Upper lobe of left lung (tissue), 6 donors: ENCODE data around the gene RNASEH2B. TPM values are rescaled to one million over a fixed set of nuclear protein-coding genes. Genes with fewer than 3 reads are reported as not detected.

Source experiments
- ATAC-seq, 2 donors: fragments of 200-7000 bp; cut with Tn5 transposase; one replicate each; pipeline ENCODE4 v1.9.1; 2022; ENCODE audit warnings: mild to moderate bottlenecking in 2 of 2, moderate library complexity in 2 of 2; ENCODE audit not compliant: low FRiP score in 2 of 2
- DNase-seq, 2 donors: peaks; one replicate each; pipeline ENCODE4 v3.0.0-alpha.2; 2019 to 2020
- H3K27ac ChIP-seq, 4 donors: fragments of 200-600 bp; sonication (generic); one replicate each; pipeline ENCODE4 v1.5.1; 2016 to 2019
- H3K27me3 ChIP-seq, 4 donors: fragments of 200-600 bp; sonication (generic); one replicate each; pipeline ENCODE4 v1.5.1; 2017 to 2019
- H3K36me3 ChIP-seq, 4 donors: fragments of 200-600 bp; sonication (generic); one replicate each; pipeline ENCODE4 v1.5.1; 2016 to 2019
- H3K4me1 ChIP-seq, 4 donors: fragments of 200-600 bp; sonication (generic); one replicate each; pipeline ENCODE4 v1.5.1; 2018 to 2019
- H3K4me3 ChIP-seq, 4 donors: fragments of 200-600 bp; sonication (generic); one replicate each; pipeline ENCODE4 v1.5.1; 2017 to 2019; ENCODE audit warnings: mild to moderate bottlenecking in 2 of 4, moderate library complexity in 1 of 4
- H3K9me3 ChIP-seq, 4 donors: fragments of 200-600 bp; sonication (generic); one replicate each; pipeline ENCODE4 v1.5.1; 2018 to 2019
- CTCF ChIP-seq, 6 experiments: fragments of 450-650 bp in 4 of 6; fragments of 200-600 bp in 2 of 6; sonication (generic) in 2 of 6; IDR thresholded peaks; one replicate each; pipeline ENCODE4 v1.5.1; 2016 to 2019; ENCODE audit warnings: antibody characterized with exemption in 6 of 6
- EP300 ChIP-seq, 4 donors: sonication (generic); formaldehyde crosslinking; IDR thresholded peaks; one replicate each; pipeline ENCODE4 v1.5.1; 2017; ENCODE audit warnings: antibody characterized with exemption in 4 of 4, control low read depth in 2 of 4
- POLR2A ChIP-seq, 4 donors: fragments of 450-650 bp; IDR thresholded peaks; one replicate each; pipeline ENCODE4 v1.5.1; 2016 to 2017; ENCODE audit warnings: antibody characterized with exemption in 4 of 4, mild to moderate bottlenecking in 2 of 4
- POLR2AphosphoS5 ChIP-seq, 2 donors: sonication (generic); formaldehyde crosslinking; IDR thresholded peaks; one replicate each; pipeline ENCODE4 v1.5.1; 2017; ENCODE audit warnings: antibody characterized with exemption in 2 of 2
- WGBS, 2 donors: methylation state at CpG; one replicate each; pipeline ENCODE4 v1.1.5; 2017 to 2018; 5-methylcytosine and 5-hydroxymethylcytosine counted together
- total RNA-seq, 6 donors: library from RNA; depleted of rRNA in 4 of 6; stranded (reverse); fragments of >200 nt in 4 of 6; gene quantifications; one replicate each; pipeline versions ENCODE4 v1.1.0 to v1.2.1, GENCODE V29; 2016 to 2021
- donor health status: DM: no; HTN: no; CAD: no; lungs with moderate emphysema.
- donor health status: DM: no; HTN: yes; CAD: no; lungs with severe emphysema.

The RNASEH2B gene
- total RNA-seq, 6 donors from 2014 or later: 22.1 to 60.5 (median 38.8) TPM

- no peak for DNase-seq
- no peaks in the 10 kb centered on the region for H3K9me3 ChIP-seq
- H3K27me3 ChIP-seq: no peaks in the 10 kb centered on the region
- no peak for ATAC-seq
- H3K4me1 ChIP-seq: no peaks in the 10 kb centered on the region
- WGBS, 2 donors: 83 to 85% methylated on average over 7 of the region's 7 CpGs
- H3K27ac ChIP-seq: no peak overlapping the region
- H3K36me3 ChIP-seq: no peaks in the 10 kb centered on the region
- TF ChIP-seq POLR2A (IDR thresholded peaks at IDR 0.05): no peak
- TF ChIP-seq EP300 (IDR thresholded peaks at IDR 0.05): no peak
- no peak for TF ChIP-seq CTCF (IDR thresholded peaks at IDR 0.05)
- TF ChIP-seq POLR2AphosphoS5 (IDR thresholded peaks at IDR 0.05): no peak
- H3K4me3 ChIP-seq: no peak overlapping the region
Observed at GRCh38 chr13:50887151-50887550, 22.4 kb upstream of the RNASEH2B start.

DNA sequence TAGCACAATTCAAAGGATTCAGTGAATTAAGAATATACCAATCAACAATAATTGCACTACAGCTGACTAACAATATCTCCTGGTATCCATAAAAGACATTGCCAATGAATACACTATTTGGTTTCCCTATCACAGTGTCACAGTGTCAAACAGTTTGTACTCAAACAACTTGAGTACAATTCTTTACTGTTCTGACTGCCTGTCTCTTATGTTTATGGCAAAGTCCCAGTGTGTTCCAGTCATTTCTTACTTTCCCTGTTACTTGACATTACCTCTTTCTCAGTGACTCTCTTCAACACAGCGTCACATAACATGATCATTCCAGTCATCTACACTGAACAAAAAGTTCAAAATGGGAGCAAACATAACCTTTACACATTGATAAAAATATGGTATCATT is 21.2 kb upstream of the RNASEH2B start:
- TF ChIP-seq CTCF (IDR thresholded peaks at IDR 0.05) (no peak), POLR2A (IDR thresholded peaks at IDR 0.05) (no peak), EP300 (IDR thresholded peaks at IDR 0.05) (no peak), POLR2AphosphoS5 (IDR thresholded peaks at IDR 0.05) (no peak)

DNA sequence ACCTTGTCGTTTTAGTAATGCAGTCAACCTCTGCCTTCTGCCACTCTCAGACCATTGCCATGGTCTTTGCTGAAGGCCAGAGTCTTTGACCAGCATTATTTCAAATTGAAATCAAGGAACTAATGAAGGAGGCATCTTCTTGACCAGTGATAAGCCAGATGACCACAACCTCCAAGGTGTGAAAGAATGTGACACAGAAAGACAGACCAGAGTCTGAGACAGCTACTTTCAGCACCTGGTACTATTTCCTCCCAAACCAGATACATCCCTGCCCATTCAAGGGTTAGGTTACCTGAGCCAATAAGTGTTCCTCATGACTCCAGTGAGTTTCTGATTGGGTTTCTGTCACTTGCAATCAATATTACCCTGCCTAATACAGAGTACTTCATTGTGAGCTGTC is 20.3 kb upstream of the RNASEH2B start:
- no peaks in the 10 kb centered on the region for H3K27me3 ChIP-seq
- no peak overlapping the region for H3K4me3 ChIP-seq
- no peaks in the 10 kb centered on the region for H3K36me3 ChIP-seq
- no peak overlapping the region for H3K27ac ChIP-seq
- TF ChIP-seq EP300 (IDR thresholded peaks at IDR 0.05) (no peak), POLR2A (IDR thresholded peaks at IDR 0.05) (no peak), CTCF (IDR thresholded peaks at IDR 0.05) (no peak), POLR2AphosphoS5 (IDR thresholded peaks at IDR 0.05) (no peak)
- no peak for ATAC-seq
- H3K9me3 ChIP-seq: no peaks in the 10 kb centered on the region
- no peak for DNase-seq
- WGBS, 2 donors: 84 to 95% methylated on average over 1 of the region's 1 CpG
- peaks cover 0 to 8% (median 2%) of the 10 kb centered on the region in 4 donors for H3K4me1 ChIP-seq

More for the DNA sequence above, 21.2 kb upstream of the RNASEH2B start:
- no peak for DNase-seq
- Histone ChIP-seq H3K4me3 (no peak overlapping the region), H3K27me3 (no peaks in the 10 kb centered on the region), H3K27ac (no peak overlapping the region), H3K4me1 (peaks cover 0 to 3% (median 0%) of the 10 kb centered on the region in 4 donors), H3K36me3 (no peaks in the 10 kb centered on the region), H3K9me3 (no peaks in the 10 kb centered on the region)
- WGBS, 2 donors: 90 to 96% methylated on average over 1 of the region's 1 CpG
- ATAC-seq: no peak

DNA sequence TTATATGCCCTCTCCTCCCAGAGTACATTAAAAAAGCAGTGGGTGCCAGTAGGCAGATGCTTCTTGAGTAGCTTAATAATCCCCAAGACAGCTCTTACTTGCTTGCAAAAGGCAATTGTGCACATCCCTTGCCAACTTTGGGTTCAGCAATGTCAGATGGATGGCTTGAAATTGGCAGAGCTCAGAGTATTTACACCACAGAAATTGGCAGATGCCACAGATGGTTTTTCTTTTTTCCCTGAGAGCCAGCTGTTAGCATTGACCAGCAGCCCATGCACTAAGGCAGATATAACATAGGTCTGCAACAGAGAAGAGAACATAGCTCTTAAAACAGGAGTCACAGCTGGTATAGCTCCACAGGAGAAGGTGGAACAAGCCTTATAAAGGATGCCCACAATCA is 18.4 kb upstream of the RNASEH2B start:
- no peak for DNase-seq
- Histone ChIP-seq H3K4me3 (no peak overlapping the region), H3K9me3 (no peaks in the 10 kb centered on the region), H3K27ac (no peak overlapping the region), H3K4me1 (peaks cover 0 to 8% (median 2%) of the 10 kb centered on the region in 4 donors), H3K27me3 (no peaks in the 10 kb centered on the region), H3K36me3 (no peaks in the 10 kb centered on the region)
- ATAC-seq: no peak
- TF ChIP-seq EP300 (IDR thresholded peaks at IDR 0.05): no peak
- no peak for TF ChIP-seq POLR2A (IDR thresholded peaks at IDR 0.05)
- no peak for TF ChIP-seq CTCF (IDR thresholded peaks at IDR 0.05)
- no peak for TF ChIP-seq POLR2AphosphoS5 (IDR thresholded peaks at IDR 0.05)

GRCh38 chr13:50892210-50892944 is 17.2 kb upstream of the RNASEH2B start:
- Histone ChIP-seq H3K4me1 (peaks cover 0 to 8% (median 2%) of the 10 kb centered on the region in 4 donors), H3K27ac (peak overlapping the region in 2 of 4 donors; percentile 46 to 56), H3K36me3 (no peaks in the 10 kb centered on the region), H3K27me3 (no peaks in the 10 kb centered on the region), H3K9me3 (no peaks in the 10 kb centered on the region), H3K4me3 (no peak overlapping the region)
- ATAC-seq (no peak), DNase-seq (no peak)
- no peak for TF ChIP-seq EP300 (IDR thresholded peaks at IDR 0.05)
- TF ChIP-seq POLR2A (IDR thresholded peaks at IDR 0.05): no peak
- no peak for TF ChIP-seq POLR2AphosphoS5 (IDR thresholded peaks at IDR 0.05)
- TF ChIP-seq CTCF (IDR thresholded peaks at IDR 0.05): no peak
- 70 to 74% methylated on average over 7 of the region's 7 CpGs for WGBS, 2 donors
